Measurements from ENCODE around the gene CDHR3.

Gene CDHR3

GRCh38 chr7:105963038-105963667 is at the start of gene CDHR3:
Gene CDHR3, plus strand, starts transcription at chr7:105963264. Its CDS starts 55 bp downstream, at chr7:105963319.
- Histone ChIP-seq H3K27me3 (ENCODE audit: low read length) (no peaks in the 10 kb centered on the region), H3K9me2 (replicated peaks; ENCODE audit: insufficient read depth, low read length) (no peaks in the 10 kb centered on the region), H2AFZ (ENCODE audit: low read depth, low read length, severe bottlenecking) (no peak within 1 kb of the TSS), H3K27ac (ENCODE audit: low read depth, low read length) (no peak within 1 kb of the TSS), H4K20me1 (ENCODE audit: low read depth, low read length) (no peaks in the 10 kb centered on the region), H3K9ac (ENCODE audit: low read length) (no peak within 1 kb of the TSS), H3K79me2 (ENCODE audit: insufficient read depth, low read length) (no peaks in the 10 kb centered on the region), H3K4me3 (ENCODE audit: insufficient read depth, low read length, poor library complexity, severe bottlenecking) (no peak within 1 kb of the TSS), H3K9me3 (ENCODE audit: insufficient read depth, low read length) (no peaks in the 10 kb centered on the region), H3K36me3 (ENCODE audit: low read length) (no peaks in the 10 kb centered on the region), H3F3A (ENCODE audit: insufficient read depth) (no peaks in the 10 kb centered on the region), H3K4me2 (ENCODE audit: low read depth, low read length, poor library complexity, severe bottlenecking) (no peak within 1 kb of the TSS)
- TF ChIP-seq EZH2phosphoT487 (conservative IDR thresholded peaks at IDR 0.05; ENCODE audit: low read length) (no peak), CTCF (IDR thresholded peaks at IDR 0.05; ENCODE audit: insufficient read depth, low read length, poor library complexity, severe bottlenecking) (no peak)

GRCh38 chr7:105913947-105914346 is 49.1 kb upstream of the CDHR3 start:
- Histone ChIP-seq H3K4me3 (ENCODE audit: insufficient read depth, low read length, poor library complexity, severe bottlenecking) (no peak overlapping the region), H2AFZ (ENCODE audit: low read depth, low read length, severe bottlenecking) (no peak overlapping the region), H3K27ac (ENCODE audit: low read depth, low read length) (no peak overlapping the region), H3F3A (ENCODE audit: insufficient read depth) (no peaks in the 10 kb centered on the region), H3K9ac (ENCODE audit: low read length) (no peak overlapping the region), H3K79me2 (ENCODE audit: insufficient read depth, low read length) (no peaks in the 10 kb centered on the region), H3K36me3 (ENCODE audit: low read length) (no peaks in the 10 kb centered on the region), H4K20me1 (ENCODE audit: low read depth, low read length) (no peaks in the 10 kb centered on the region), H3K9me2 (replicated peaks; ENCODE audit: insufficient read depth, low read length) (no peaks in the 10 kb centered on the region), H3K4me2 (ENCODE audit: low read depth, low read length, poor library complexity, severe bottlenecking) (no peak overlapping the region), H3K27me3 (ENCODE audit: low read length) (no peaks in the 10 kb centered on the region), H3K9me3 (ENCODE audit: insufficient read depth, low read length) (no peaks in the 10 kb centered on the region)
- TF ChIP-seq EZH2phosphoT487 (conservative IDR thresholded peaks at IDR 0.05; ENCODE audit: low read length) (no peak), CTCF (IDR thresholded peaks at IDR 0.05; ENCODE audit: insufficient read depth, low read length, poor library complexity, severe bottlenecking) (no peak)

- H3F3A ChIP-seq (ENCODE audit: insufficient read depth): no peaks in the 10 kb centered on the region
- no peak overlapping the region for H3K4me2 ChIP-seq (ENCODE audit: low read depth, low read length, poor library complexity, severe bottlenecking)
- TF ChIP-seq CTCF (IDR thresholded peaks at IDR 0.05; ENCODE audit: insufficient read depth, low read length, poor library complexity, severe bottlenecking) (no peak), EZH2phosphoT487 (conservative IDR thresholded peaks at IDR 0.05; ENCODE audit: low read length) (no peak)
- H3K9ac ChIP-seq (ENCODE audit: low read length): no peak overlapping the region
- H3K27me3 ChIP-seq (ENCODE audit: low read length): no peaks in the 10 kb centered on the region
- no peaks in the 10 kb centered on the region for H4K20me1 ChIP-seq (ENCODE audit: low read depth, low read length)
- H3K79me2 ChIP-seq (ENCODE audit: insufficient read depth, low read length): no peaks in the 10 kb centered on the region
- H3K36me3 ChIP-seq (ENCODE audit: low read length): no peaks in the 10 kb centered on the region
- no peaks in the 10 kb centered on the region for H3K9me2 ChIP-seq (replicated peaks; ENCODE audit: insufficient read depth, low read length)
- no peak overlapping the region for H3K4me3 ChIP-seq (ENCODE audit: insufficient read depth, low read length, poor library complexity, severe bottlenecking)
- H2AFZ ChIP-seq (ENCODE audit: low read depth, low read length, severe bottlenecking): no peak overlapping the region
- H3K27ac ChIP-seq (ENCODE audit: low read depth, low read length): no peak overlapping the region
- H3K9me3 ChIP-seq (ENCODE audit: insufficient read depth, low read length): no peaks in the 10 kb centered on the region
Observed at GRCh38 chr7:105916603-105917002, 46.5 kb upstream of the CDHR3 start.

All from SU-DHL-6 (cell line).